CD4-positive, alpha-beta T cell (primary cell): ENCODE data around the gene NXN. TPM values are rescaled to one million over a fixed set of nuclear protein-coding genes. Genes with fewer than 3 reads are reported as not detected.

Experiments
- ATAC-seq: fragments of 200-7000 bp; cut with Tn5 transposase; one replicate; pipeline ENCODE4 v1.10.0; 2022; ENCODE audit warnings: mild to moderate bottlenecking; ENCODE audit not compliant: poor library complexity
- CTCF ChIA-PET: fragments of 350-600 bp; sonication (Branson Sonifier 250); formaldehyde crosslinking; loops from one replicate; lab custom pipeline; 2021; ENCODE audit warnings: antibody characterized with exemption, inconsistent platforms; lab: Charles Lee
- POLR2A ChIA-PET: fragments of 350-600 bp; sonication (Branson Sonifier 250); formaldehyde crosslinking; loops from one replicate; lab custom pipeline; 2021; ENCODE audit warnings: antibody characterized with exemption, inconsistent platforms; lab: Charles Lee
- DNase-seq, 14 experiments: peaks; one replicate each; pipeline ENCODE4 v3.0.0-alpha.2; 2013 to 2020; ENCODE audit warnings: mixed read lengths in 2 of 14
- H3K27ac ChIP-seq, 2 donors: one replicate each; pipeline versions ENCODE4 v1.5.1 to v1.7.0; 2013; ENCODE audit warnings: low read length in 2 of 2, low read depth in 1 of 2, mild to moderate bottlenecking in 1 of 2
- H3K27me3 ChIP-seq, 2 experiments: 1 replicate in 1 of 2; 2 replicates in 1 of 2; pipeline versions ENCODE4 v1.6.1 to v1.7.0; 2013; ENCODE audit warnings: low read length in 2 of 2, control low read depth in 1 of 2, mild to moderate bottlenecking in 1 of 2, moderate library complexity in 1 of 2; ENCODE audit not compliant: insufficient read depth in 2 of 2, control insufficient read depth in 1 of 2
- H3K36me3 ChIP-seq: one replicate; pipeline ENCODE4 v1.6.1; 2013; ENCODE audit warnings: low read length, control low read depth; ENCODE audit not compliant: insufficient read depth
- H3K4me1 ChIP-seq: one replicate; pipeline ENCODE4 v1.6.1; 2013; ENCODE audit warnings: low read length, control low read depth; ENCODE audit not compliant: insufficient read depth
- H3K4me3 ChIP-seq: one replicate; pipeline ENCODE4 v1.5.1; 2013; ENCODE audit warnings: mild to moderate bottlenecking, low read length, moderate library complexity
- H3K9me3 ChIP-seq, 2 experiments: 1 replicate in 1 of 2; 2 replicates in 1 of 2; pipeline versions ENCODE4 v1.6.1 to v1.7.0; 2013; ENCODE audit warnings: low read length in 2 of 2, mild to moderate bottlenecking in 2 of 2, control low read depth in 1 of 2, moderate library complexity in 1 of 2; ENCODE audit not compliant: control insufficient read depth in 1 of 2, insufficient read depth in 1 of 2
- H3K27ac Mint-ChIP-seq: one replicate; pipeline ENCODE4 v1.8.0; 2020; ENCODE audit warnings: mixed read lengths
- H3K27me3 Mint-ChIP-seq: one replicate; pipeline ENCODE4 v1.8.0; 2021; ENCODE audit warnings: mixed read lengths
- H3K36me3 Mint-ChIP-seq: one replicate; pipeline ENCODE4 v1.8.0; 2021; ENCODE audit warnings: low read depth, mixed read lengths
- H3K4me1 Mint-ChIP-seq: one replicate; pipeline ENCODE4 v1.8.0; 2021; ENCODE audit warnings: low read depth, mixed read lengths
- H3K4me3 Mint-ChIP-seq: one replicate; pipeline ENCODE4 v1.8.0; 2020; ENCODE audit warnings: mild to moderate bottlenecking, mixed read lengths
- H3K9me3 Mint-ChIP-seq: one replicate; pipeline ENCODE4 v1.8.0; 2020; ENCODE audit warnings: mixed read lengths
- intact Hi-C, 2 experiments: fragments of 100-400 bp; cut with DNase I in 1 of 2; cut with micrococcal nuclease in 1 of 2; formaldehyde crosslinking; loops; one replicate each; pipeline versions ENCODE4 v1.15.1 to v1.9.0; 2023 to 2025; cut with DNase I, micrococcal nuclease
- total RNA-seq, 174 experiments: library from RNA in 2 of 174; stranded (reverse) in 2 of 174; gene quantifications; one replicate each; pipeline ENCODE4 v1.2.3 and lab custom pipeline; 2021 to 2026
- TF ChIP-seq, protein P1 (sequence below): fragments of 200-600 bp; IDR thresholded peaks from one replicate; pipeline ENCODE4 v1.8.0; 2022; ENCODE audit warnings: antibody characterized with exemption, mild to moderate bottlenecking

NXN gene
- total RNA-seq, 2 experiments from 2014 or later: 0.80 to 0.98 TPM

DNA sequence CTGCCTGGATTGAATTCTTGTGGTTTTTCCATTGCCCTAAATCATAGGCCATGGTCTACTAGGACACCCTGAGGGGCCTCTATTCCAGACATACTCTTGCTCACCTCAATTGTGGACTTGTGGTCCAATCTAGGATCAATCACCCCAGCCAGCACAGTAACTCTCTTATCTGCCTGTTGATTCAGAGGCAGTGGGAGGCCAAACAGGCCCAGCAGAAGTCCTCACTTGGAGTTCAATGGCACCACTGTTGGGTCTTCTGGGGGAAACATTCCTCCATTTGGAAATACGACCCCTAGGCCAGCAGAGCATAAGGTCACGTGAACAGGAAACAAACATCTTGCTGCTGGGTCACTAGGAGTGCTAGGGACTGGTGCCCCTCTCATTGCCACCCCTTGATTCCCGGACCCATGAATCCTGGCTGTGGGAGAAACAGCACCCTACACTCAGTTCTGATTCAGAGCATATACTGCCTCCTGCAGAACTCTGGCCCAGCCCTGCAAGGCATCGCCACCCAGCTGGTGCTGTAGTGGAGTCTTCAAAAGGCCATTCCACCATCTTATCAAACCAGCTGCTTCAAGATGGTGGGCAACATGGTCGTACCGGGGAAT is 6.8 kb upstream of the NXN start:
- ATAC-seq: no peak
- Histone ChIP-seq H3K36me3 (no peaks in the 10 kb centered on the region), H3K27ac (no peak overlapping the region), H3K27me3 (no peaks in the 10 kb centered on the region), H3K4me3 (no peak overlapping the region), H3K9me3 (no peaks in the 10 kb centered on the region), H3K4me1 (no peaks in the 10 kb centered on the region)
- Mint-ChIP-seq H3K27ac (no peak overlapping the region), H3K27me3 (no peaks in the 10 kb centered on the region), H3K36me3 (no peaks in the 10 kb centered on the region), H3K9me3 (no peaks in the 10 kb centered on the region), H3K4me3 (no peak overlapping the region), H3K4me1 (no peaks in the 10 kb centered on the region)
- no peak for DNase-seq
- ChIA-PET POLR2A (no interaction called here), CTCF (no interaction called here)
- TF ChIP-seq, protein P1, sequence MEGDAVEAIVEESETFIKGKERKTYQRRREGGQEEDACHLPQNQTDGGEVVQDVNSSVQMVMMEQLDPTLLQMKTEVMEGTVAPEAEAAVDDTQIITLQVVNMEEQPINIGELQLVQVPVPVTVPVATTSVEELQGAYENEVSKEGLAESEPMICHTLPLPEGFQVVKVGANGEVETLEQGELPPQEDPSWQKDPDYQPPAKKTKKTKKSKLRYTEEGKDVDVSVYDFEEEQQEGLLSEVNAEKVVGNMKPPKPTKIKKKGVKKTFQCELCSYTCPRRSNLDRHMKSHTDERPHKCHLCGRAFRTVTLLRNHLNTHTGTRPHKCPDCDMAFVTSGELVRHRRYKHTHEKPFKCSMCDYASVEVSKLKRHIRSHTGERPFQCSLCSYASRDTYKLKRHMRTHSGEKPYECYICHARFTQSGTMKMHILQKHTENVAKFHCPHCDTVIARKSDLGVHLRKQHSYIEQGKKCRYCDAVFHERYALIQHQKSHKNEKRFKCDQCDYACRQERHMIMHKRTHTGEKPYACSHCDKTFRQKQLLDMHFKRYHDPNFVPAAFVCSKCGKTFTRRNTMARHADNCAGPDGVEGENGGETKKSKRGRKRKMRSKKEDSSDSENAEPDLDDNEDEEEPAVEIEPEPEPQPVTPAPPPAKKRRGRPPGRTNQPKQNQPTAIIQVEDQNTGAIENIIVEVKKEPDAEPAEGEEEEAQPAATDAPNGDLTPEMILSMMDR: no peak
- intact Hi-C loops: loop anchor here in 1 of 2 experiments (10.0 kb wide), 1 partner anchor 602 kb away; no protein-coding TSS in a partner anchor

- no peaks in the 10 kb centered on the region for H3K36me3 ChIP-seq
- POLR2A ChIA-PET: no interaction called here
- TF ChIP-seq, protein P1: no peak
- H3K4me1 ChIP-seq: peaks cover 12% of the 10 kb centered on the region
- peaks cover 12% of the 10 kb centered on the region for H3K4me1 Mint-ChIP-seq
- no peaks in the 10 kb centered on the region for H3K27me3 ChIP-seq
- no peaks in the 10 kb centered on the region for H3K9me3 Mint-ChIP-seq
- intact Hi-C loops: loop anchor here in 1 of 2 experiments (10.0 kb wide), 1 partner anchor 599 kb away; no protein-coding TSS in a partner anchor
- H3K27ac Mint-ChIP-seq: no peak overlapping the region
- H3K4me3 ChIP-seq: no peak overlapping the region
- H3K36me3 Mint-ChIP-seq: no peaks in the 10 kb centered on the region
- H3K4me3 Mint-ChIP-seq: no peak overlapping the region
- no peaks in the 10 kb centered on the region for H3K9me3 ChIP-seq
- ATAC-seq (no peak), DNase-seq (no peak)
- no peaks in the 10 kb centered on the region for H3K27me3 Mint-ChIP-seq
- H3K27ac ChIP-seq: no peak overlapping the region
- CTCF ChIA-PET: interaction anchor here (0.7 to 1.4 kb wide), 2 partner anchors 13 to 613 kb away, joined by 3 to 4 read pairs; partner anchors contain the start of gene TIMM22
These were observed 4.3 kb upstream of the NXN start for GRCh38 chr17:983921-984320.

- CTCF ChIA-PET: interaction anchor here (0.9 to 3.4 kb wide), 12 partner anchors 15 to 832 kb away, joined by 3 to 53 read pairs (median 8); partner anchors contain the start of genes GLOD4, MRM3 and TIMM22
- Mint-ChIP-seq H3K9me3 (no peaks in the 10 kb centered on the region), H3K4me1 (peaks cover 17% of the 10 kb centered on the region), H3K36me3 (no peaks in the 10 kb centered on the region), H3K27ac (peak overlapping the region; percentile 77), H3K27me3 (peaks cover 22% of the 10 kb centered on the region), H3K4me3 (peak overlapping the region; percentile 91)
- Histone ChIP-seq H3K9me3 (no peaks in the 10 kb centered on the region), H3K27ac (no peak overlapping the region), H3K4me1 (peaks cover 23% of the 10 kb centered on the region), H3K27me3 (peaks cover 16 to 26% of the 10 kb centered on the region in 2 experiments), H3K36me3 (no peaks in the 10 kb centered on the region), H3K4me3 (no peak overlapping the region)
- ATAC-seq (no peak), DNase-seq (no peak)
- intact Hi-C loops: loop anchor here (1.0 to 10.0 kb wide), 7 partner anchors 15 to 836 kb away; no protein-coding TSS in a partner anchor
- POLR2A ChIA-PET: interaction anchor here (0.8 to 4.9 kb wide), 8 partner anchors 16 to 569 kb away, joined by 3 to 44 read pairs (median 8); partner anchors contain the start of genes GEMIN4, GLOD4, MRM3 and TIMM22
- TF ChIP-seq, protein P1: peak; percentile 35
These were observed 1.7 kb upstream of the NXN start for GRCh38 chr17:981292-981658.
